K562 (cell line): Measurements from ENCODE around the gene EIF1. TPM values are rescaled to one million over a fixed set of nuclear protein-coding genes. Genes with fewer than 3 reads are reported as not detected.

Experiments used
- BRD9 ChIP-seq: fragments of 450-650 bp; IDR thresholded peaks from 2 replicates; pipeline ENCODE4 v1.6.1; 2018; ENCODE audit warnings: low read depth; ENCODE audit not compliant: partially characterized antibody
- ZNF239 ChIP-seq: fragments of 250-450 bp; sonication (Bioruptor Pico); IDR thresholded peaks from 2 replicates; pipeline ENCODE4 v1.4.0; 2020; ENCODE audit warnings: mild to moderate bottlenecking
- ZNF766 ChIP-seq: fragments of 200-800 bp; sonication (Bioruptor generic); conservative IDR thresholded peaks from 2 replicates; pipeline ENCODE4 v1.6.1; 2016; ENCODE audit warnings: missing genetic modification characterization, missing compliant biosample characterization
- polyA plus RNA-seq, 8 experiments: library from polyadenylated mRNA; depleted of rRNA in 4 of 8; stranded (reverse) in 5 of 8; unstranded in 3 of 8; fragments of >200 nt; fragmentation: Nextera tagmentation in 2 of 8; fragmentation: Illumina TruSeq in 1 of 8; extraction: Ambion mirVana in 2 of 8; extraction: Trizol in 1 of 8; gene quantifications; 2 replicates each; pipeline versions ENCODE4 v1.2.1 to v1.2.3, GENCODE V29; 2011 to 2014; ENCODE audit warnings: inconsistent platforms in 1 of 8, missing spikeins in 1 of 8
- total RNA-seq, 7 experiments: library from RNA; depleted of rRNA in 6 of 7; stranded (reverse); fragments of >200 nt in 6 of 7; fragmentation: Illumina TruSeq in 2 of 7; extraction: Trizol in 2 of 7; gene quantifications; 2 replicates each; pipeline versions ENCODE4 v1.2.1 to v1.2.3, GENCODE V29; 2011 to 2021; ENCODE audit warnings: low replicate concordance in 1 of 7
- TF ChIP-seq, protein P1 (sequence below): fragments of 450-650 bp; IDR thresholded peaks from 2 replicates; pipeline ENCODE4 v1.6.1; 2016; ENCODE audit warnings: mild to moderate bottlenecking, moderate library complexity
- TF ChIP-seq, protein P2 (sequence below): fragments of 250-450 bp; sonication (Bioruptor Pico); IDR thresholded peaks from 2 replicates; pipeline ENCODE4 v1.5.1; 2021; ENCODE audit warnings: mild to moderate bottlenecking
- TF ChIP-seq, protein P3 (sequence below): fragments of 250-450 bp; sonication (Bioruptor Pico); IDR thresholded peaks from 2 replicates; pipeline ENCODE4 v1.4.0; 2020; ENCODE audit warnings: mild to moderate bottlenecking
- TF ChIP-seq, protein P4 (sequence below): fragments of 250-450 bp; sonication (Bioruptor Pico); IDR thresholded peaks from 2 replicates; pipeline ENCODE4 v1.4.0; 2020
- TF ChIP-seq, protein P5 (sequence below): fragments of 200-800 bp; sonication (Bioruptor generic); IDR thresholded peaks from 2 replicates; pipeline ENCODE4 v1.6.1; 2017; ENCODE audit warnings: missing genetic modification characterization, missing compliant biosample characterization

EIF1 gene
- total and polyA plus RNA-seq, 9 of the 15 experiments (the other 6 are each of a cell fraction or from before 2014, with no cell fraction given) = 67.0 to 1,204 (median 320) TPM

DNA sequence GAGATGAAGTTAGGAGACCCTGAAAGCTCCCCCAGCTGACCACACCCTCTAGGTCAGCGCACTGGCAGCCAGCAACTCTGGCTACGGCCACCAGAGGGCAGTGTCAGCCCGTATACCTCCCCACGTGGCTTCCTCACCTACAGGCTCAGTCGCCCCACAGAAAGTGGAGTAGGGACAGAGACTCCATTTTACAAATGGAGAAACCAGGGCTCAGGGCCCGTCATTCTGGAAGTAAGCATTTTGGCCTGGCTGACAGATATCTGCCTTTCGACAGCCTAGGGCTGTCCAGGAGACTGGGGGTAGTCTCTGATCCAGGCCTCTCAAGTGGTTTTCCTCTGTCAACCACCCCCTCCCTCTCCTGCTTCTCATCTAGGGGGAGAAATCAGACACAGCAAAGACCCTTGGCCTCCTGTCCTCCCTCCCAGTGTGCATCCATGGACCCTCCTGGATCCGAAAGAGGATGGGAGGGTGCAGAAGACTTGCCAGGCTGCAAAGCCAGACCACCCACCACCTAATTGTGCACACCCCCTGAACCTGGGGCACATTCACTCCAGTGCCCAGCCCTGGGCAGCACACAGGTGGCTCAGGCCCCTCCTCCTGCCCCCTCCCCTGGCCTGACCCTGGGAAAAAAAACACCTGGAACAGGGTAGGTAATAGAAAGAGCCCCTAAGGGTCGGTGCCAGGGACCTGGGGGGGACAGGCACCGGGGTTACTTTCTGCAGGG is 49.6 kb downstream of the EIF1 start (continued):
- TF ChIP-seq, protein P1, sequence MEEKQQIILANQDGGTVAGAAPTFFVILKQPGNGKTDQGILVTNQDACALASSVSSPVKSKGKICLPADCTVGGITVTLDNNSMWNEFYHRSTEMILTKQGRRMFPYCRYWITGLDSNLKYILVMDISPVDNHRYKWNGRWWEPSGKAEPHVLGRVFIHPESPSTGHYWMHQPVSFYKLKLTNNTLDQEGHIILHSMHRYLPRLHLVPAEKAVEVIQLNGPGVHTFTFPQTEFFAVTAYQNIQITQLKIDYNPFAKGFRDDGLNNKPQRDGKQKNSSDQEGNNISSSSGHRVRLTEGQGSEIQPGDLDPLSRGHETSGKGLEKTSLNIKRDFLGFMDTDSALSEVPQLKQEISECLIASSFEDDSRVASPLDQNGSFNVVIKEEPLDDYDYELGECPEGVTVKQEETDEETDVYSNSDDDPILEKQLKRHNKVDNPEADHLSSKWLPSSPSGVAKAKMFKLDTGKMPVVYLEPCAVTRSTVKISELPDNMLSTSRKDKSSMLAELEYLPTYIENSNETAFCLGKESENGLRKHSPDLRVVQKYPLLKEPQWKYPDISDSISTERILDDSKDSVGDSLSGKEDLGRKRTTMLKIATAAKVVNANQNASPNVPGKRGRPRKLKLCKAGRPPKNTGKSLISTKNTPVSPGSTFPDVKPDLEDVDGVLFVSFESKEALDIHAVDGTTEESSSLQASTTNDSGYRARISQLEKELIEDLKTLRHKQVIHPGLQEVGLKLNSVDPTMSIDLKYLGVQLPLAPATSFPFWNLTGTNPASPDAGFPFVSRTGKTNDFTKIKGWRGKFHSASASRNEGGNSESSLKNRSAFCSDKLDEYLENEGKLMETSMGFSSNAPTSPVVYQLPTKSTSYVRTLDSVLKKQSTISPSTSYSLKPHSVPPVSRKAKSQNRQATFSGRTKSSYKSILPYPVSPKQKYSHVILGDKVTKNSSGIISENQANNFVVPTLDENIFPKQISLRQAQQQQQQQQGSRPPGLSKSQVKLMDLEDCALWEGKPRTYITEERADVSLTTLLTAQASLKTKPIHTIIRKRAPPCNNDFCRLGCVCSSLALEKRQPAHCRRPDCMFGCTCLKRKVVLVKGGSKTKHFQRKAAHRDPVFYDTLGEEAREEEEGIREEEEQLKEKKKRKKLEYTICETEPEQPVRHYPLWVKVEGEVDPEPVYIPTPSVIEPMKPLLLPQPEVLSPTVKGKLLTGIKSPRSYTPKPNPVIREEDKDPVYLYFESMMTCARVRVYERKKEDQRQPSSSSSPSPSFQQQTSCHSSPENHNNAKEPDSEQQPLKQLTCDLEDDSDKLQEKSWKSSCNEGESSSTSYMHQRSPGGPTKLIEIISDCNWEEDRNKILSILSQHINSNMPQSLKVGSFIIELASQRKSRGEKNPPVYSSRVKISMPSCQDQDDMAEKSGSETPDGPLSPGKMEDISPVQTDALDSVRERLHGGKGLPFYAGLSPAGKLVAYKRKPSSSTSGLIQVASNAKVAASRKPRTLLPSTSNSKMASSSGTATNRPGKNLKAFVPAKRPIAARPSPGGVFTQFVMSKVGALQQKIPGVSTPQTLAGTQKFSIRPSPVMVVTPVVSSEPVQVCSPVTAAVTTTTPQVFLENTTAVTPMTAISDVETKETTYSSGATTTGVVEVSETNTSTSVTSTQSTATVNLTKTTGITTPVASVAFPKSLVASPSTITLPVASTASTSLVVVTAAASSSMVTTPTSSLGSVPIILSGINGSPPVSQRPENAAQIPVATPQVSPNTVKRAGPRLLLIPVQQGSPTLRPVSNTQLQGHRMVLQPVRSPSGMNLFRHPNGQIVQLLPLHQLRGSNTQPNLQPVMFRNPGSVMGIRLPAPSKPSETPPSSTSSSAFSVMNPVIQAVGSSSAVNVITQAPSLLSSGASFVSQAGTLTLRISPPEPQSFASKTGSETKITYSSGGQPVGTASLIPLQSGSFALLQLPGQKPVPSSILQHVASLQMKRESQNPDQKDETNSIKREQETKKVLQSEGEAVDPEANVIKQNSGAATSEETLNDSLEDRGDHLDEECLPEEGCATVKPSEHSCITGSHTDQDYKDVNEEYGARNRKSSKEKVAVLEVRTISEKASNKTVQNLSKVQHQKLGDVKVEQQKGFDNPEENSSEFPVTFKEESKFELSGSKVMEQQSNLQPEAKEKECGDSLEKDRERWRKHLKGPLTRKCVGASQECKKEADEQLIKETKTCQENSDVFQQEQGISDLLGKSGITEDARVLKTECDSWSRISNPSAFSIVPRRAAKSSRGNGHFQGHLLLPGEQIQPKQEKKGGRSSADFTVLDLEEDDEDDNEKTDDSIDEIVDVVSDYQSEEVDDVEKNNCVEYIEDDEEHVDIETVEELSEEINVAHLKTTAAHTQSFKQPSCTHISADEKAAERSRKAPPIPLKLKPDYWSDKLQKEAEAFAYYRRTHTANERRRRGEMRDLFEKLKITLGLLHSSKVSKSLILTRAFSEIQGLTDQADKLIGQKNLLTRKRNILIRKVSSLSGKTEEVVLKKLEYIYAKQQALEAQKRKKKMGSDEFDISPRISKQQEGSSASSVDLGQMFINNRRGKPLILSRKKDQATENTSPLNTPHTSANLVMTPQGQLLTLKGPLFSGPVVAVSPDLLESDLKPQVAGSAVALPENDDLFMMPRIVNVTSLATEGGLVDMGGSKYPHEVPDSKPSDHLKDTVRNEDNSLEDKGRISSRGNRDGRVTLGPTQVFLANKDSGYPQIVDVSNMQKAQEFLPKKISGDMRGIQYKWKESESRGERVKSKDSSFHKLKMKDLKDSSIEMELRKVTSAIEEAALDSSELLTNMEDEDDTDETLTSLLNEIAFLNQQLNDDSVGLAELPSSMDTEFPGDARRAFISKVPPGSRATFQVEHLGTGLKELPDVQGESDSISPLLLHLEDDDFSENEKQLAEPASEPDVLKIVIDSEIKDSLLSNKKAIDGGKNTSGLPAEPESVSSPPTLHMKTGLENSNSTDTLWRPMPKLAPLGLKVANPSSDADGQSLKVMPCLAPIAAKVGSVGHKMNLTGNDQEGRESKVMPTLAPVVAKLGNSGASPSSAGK = peak; percentile 37; the same call in 1 of the 2 replicates
- peak; percentile 80 for TF ChIP-seq ZNF239 (CRISPR knock-in tag)
- TF ChIP-seq, protein P2, sequence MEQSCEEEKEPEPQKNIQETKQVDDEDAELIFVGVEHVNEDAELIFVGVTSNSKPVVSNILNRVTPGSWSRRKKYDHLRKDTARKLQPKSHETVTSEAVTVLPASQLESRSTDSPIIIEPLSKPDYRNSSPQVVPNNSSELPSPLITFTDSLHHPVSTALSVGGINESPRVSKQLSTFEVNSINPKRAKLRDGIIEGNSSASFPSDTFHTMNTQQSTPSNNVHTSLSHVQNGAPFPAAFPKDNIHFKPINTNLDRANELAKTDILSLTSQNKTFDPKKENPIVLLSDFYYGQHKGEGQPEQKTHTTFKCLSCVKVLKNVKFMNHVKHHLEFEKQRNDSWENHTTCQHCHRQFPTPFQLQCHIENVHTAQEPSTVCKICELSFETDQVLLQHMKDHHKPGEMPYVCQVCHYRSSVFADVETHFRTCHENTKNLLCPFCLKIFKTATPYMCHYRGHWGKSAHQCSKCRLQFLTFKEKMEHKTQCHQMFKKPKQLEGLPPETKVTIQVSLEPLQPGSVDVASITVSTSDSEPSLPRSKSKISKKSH (CRISPR knock-in tag) = no peak
- TF ChIP-seq, protein P3, sequence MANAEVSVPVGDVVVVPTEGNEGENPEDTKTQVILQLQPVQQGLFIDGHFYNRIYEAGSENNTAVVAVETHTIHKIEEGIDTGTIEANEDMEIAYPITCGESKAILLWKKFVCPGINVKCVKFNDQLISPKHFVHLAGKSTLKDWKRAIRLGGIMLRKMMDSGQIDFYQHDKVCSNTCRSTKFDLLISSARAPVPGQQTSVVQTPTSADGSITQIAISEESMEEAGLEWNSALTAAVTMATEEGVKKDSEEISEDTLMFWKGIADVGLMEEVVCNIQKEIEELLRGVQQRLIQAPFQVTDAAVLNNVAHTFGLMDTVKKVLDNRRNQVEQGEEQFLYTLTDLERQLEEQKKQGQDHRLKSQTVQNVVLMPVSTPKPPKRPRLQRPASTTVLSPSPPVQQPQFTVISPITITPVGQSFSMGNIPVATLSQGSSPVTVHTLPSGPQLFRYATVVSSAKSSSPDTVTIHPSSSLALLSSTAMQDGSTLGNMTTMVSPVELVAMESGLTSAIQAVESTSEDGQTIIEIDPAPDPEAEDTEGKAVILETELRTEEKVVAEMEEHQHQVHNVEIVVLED = no peak
- TF ChIP-seq BRD9 = peak; percentile 85
- TF ChIP-seq ZNF766 (CRISPR knock-in tag) = peak; percentile 83
- TF ChIP-seq, protein P4, sequence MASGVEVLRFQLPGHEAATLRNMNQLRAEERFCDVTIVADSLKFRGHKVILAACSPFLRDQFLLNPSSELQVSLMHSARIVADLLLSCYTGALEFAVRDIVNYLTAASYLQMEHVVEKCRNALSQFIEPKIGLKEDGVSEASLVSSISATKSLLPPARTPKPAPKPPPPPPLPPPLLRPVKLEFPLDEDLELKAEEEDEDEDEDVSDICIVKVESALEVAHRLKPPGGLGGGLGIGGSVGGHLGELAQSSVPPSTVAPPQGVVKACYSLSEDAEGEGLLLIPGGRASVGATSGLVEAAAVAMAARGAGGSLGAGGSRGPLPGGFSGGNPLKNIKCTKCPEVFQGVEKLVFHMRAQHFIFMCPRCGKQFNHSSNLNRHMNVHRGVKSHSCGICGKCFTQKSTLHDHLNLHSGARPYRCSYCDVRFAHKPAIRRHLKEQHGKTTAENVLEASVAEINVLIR = 0 out of 2 replicates have a peak, but pooled peaks have one; percentile 46
- TF ChIP-seq, protein P5, sequence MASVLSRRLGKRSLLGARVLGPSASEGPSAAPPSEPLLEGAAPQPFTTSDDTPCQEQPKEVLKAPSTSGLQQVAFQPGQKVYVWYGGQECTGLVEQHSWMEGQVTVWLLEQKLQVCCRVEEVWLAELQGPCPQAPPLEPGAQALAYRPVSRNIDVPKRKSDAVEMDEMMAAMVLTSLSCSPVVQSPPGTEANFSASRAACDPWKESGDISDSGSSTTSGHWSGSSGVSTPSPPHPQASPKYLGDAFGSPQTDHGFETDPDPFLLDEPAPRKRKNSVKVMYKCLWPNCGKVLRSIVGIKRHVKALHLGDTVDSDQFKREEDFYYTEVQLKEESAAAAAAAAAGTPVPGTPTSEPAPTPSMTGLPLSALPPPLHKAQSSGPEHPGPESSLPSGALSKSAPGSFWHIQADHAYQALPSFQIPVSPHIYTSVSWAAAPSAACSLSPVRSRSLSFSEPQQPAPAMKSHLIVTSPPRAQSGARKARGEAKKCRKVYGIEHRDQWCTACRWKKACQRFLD (CRISPR knock-in tag) = peak; percentile 87
